Calu3 (cell line): Measurements from ENCODE around the gene PWWP2B. TPM values are rescaled to one million over a fixed set of nuclear protein-coding genes. Genes with fewer than 3 reads are reported as not detected.

Experiments used
- BruUV-seq: library from RNA; stranded (reverse); fragments of 400-500 nt; replicated peaks from 2 replicates; lab custom pipeline; 2021; lab: Mats Ljungman, UMichigan
- CTCF ChIA-PET: fragments of 300-600 bp; sonication (Branson Sonifier 250); formaldehyde crosslinking; loops from one replicate; lab custom pipeline; 2022; ENCODE audit warnings: antibody characterized with exemption; lab: Charles Lee
- DNase-seq: peaks from one replicate; pipeline ENCODE4 v3.0.0; 2022
- H3K27ac Mint-ChIP-seq: one replicate; pipeline ENCODE4 v1.8.0; 2022; ENCODE audit warnings: mixed read lengths; ENCODE audit not compliant: unreplicated experiment
- H3K27me3 Mint-ChIP-seq: one replicate; pipeline ENCODE4 v1.8.0; 2022; ENCODE audit warnings: mixed read lengths; ENCODE audit not compliant: unreplicated experiment
- H3K36me3 Mint-ChIP-seq: one replicate; pipeline ENCODE4 v1.8.0; 2022; ENCODE audit warnings: mild to moderate bottlenecking, moderate library complexity, mixed read lengths; ENCODE audit not compliant: insufficient read depth, unreplicated experiment
- H3K4me1 Mint-ChIP-seq: one replicate; pipeline ENCODE4 v1.8.0; 2022; ENCODE audit warnings: mild to moderate bottlenecking, low read depth, mixed read lengths; ENCODE audit not compliant: unreplicated experiment
- H3K4me3 Mint-ChIP-seq: one replicate; pipeline ENCODE4 v1.8.0; 2022; ENCODE audit warnings: mild to moderate bottlenecking, low read depth, moderate library complexity, mixed read lengths; ENCODE audit not compliant: unreplicated experiment
- H3K9me3 Mint-ChIP-seq: one replicate; pipeline ENCODE4 v1.8.0; 2022; ENCODE audit warnings: low read depth, mixed read lengths; ENCODE audit not compliant: unreplicated experiment
- intact Hi-C: fragments of 100-400 bp; cut with micrococcal nuclease; formaldehyde crosslinking; loops from one replicate; pipeline ENCODE4 v1.10.0; 2022; ENCODE audit not compliant: unreplicated experiment
- total RNA-seq: library from RNA; stranded (reverse); gene quantifications from 2 replicates; pipeline ENCODE4 v1.2.3, GENCODE V29; 2022
- TF ChIP-seq, protein P1 (sequence below): fragments of 200-600 bp; IDR thresholded peaks from one replicate; pipeline ENCODE4 v1.8.0; 2022; ENCODE audit warnings: antibody characterized with exemption; ENCODE audit not compliant: unreplicated experiment

PWWP2B gene
- total RNA-seq, 1 experiment from 2014 or later, result 12.9 TPM

DNA sequence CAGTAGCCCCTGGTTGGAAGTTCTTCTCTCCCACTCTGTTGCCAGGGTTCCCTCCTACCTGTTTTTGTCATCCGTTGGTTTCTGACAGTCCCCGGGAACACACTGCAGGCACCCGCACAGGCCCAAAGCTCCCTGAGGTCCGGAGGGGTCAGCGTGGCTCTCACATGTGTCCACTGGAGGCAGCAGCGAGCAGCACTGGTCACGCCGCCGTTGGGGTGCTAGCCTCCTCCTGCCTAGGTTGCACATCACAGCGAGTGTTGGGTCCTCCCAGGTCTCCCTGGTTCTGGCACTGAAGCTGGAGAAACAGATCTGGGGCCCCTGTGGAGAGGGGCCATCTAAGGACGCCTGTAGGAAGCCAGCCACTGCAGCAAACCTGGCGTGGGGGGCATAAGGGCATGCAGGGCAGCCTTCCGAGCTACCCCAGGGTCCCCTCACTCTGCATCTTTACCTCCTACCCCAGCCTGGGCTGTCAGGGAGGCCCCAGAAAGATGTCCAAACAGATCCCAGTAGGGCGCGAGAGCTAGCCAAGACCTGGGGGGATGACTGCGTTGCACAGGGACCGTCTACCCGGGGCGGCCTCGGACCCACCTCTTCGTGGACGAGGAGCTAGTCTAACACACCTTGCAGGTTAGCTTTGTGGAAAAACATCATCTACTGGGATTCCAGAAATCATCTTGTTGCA lies 36.1 kb upstream of the PWWP2B start:
- CTCF ChIA-PET, result interaction anchor here (1.0 kb wide), 1 partner anchor 53 kb away, joined by 6 read pairs; the partner anchor contains the start of gene STK32C
- BruUV-seq, result no TSS peak
- no peaks in the 10 kb centered on the region for H3K27me3 Mint-ChIP-seq

GRCh38 chr10:132361581-132362101 lies 35.4 kb upstream of the PWWP2B start:
- Mint-ChIP-seq H3K36me3 (peaks cover 5% of the 10 kb centered on the region), H3K27me3 (no peaks in the 10 kb centered on the region), H3K27ac (no peak overlapping the region), H3K9me3 (no peaks in the 10 kb centered on the region), H3K4me1 (no peaks in the 10 kb centered on the region), H3K4me3 (no peak overlapping the region)
- intact Hi-C loops, result no loop called here
- BruUV-seq, result no TSS peak
- CTCF ChIA-PET, result no interaction called here
- TF ChIP-seq, protein P1, sequence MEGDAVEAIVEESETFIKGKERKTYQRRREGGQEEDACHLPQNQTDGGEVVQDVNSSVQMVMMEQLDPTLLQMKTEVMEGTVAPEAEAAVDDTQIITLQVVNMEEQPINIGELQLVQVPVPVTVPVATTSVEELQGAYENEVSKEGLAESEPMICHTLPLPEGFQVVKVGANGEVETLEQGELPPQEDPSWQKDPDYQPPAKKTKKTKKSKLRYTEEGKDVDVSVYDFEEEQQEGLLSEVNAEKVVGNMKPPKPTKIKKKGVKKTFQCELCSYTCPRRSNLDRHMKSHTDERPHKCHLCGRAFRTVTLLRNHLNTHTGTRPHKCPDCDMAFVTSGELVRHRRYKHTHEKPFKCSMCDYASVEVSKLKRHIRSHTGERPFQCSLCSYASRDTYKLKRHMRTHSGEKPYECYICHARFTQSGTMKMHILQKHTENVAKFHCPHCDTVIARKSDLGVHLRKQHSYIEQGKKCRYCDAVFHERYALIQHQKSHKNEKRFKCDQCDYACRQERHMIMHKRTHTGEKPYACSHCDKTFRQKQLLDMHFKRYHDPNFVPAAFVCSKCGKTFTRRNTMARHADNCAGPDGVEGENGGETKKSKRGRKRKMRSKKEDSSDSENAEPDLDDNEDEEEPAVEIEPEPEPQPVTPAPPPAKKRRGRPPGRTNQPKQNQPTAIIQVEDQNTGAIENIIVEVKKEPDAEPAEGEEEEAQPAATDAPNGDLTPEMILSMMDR, result no peak
- DNase-seq, result no peak

More for the DNA sequence above, 36.1 kb upstream of the PWWP2B start:
- TF ChIP-seq, protein P1, result no peak
- intact Hi-C loops, result no loop called here
- H3K27ac Mint-ChIP-seq, result no peak overlapping the region
- H3K36me3 Mint-ChIP-seq, result peaks cover 5% of the 10 kb centered on the region
- no peaks in the 10 kb centered on the region for H3K9me3 Mint-ChIP-seq
- DNase-seq, result peak; percentile 16
- H3K4me3 Mint-ChIP-seq, result no peak overlapping the region
- no peaks in the 10 kb centered on the region for H3K4me1 Mint-ChIP-seq

- no peaks in the 10 kb centered on the region for H3K4me1 Mint-ChIP-seq
- H3K36me3 Mint-ChIP-seq, result peaks cover 5% of the 10 kb centered on the region
- no peaks in the 10 kb centered on the region for H3K27me3 Mint-ChIP-seq
- DNase-seq, result no peak
- BruUV-seq, result no TSS peak
- no peaks in the 10 kb centered on the region for H3K9me3 Mint-ChIP-seq
- no peak overlapping the region for H3K27ac Mint-ChIP-seq
- intact Hi-C loops, result no loop called here
- H3K4me3 Mint-ChIP-seq, result no peak overlapping the region
- TF ChIP-seq, protein P1, result no peak
- CTCF ChIA-PET, result no interaction called here
Observed at GRCh38 chr10:132362151-132362611, 34.8 kb upstream of the PWWP2B start.

- CTCF ChIA-PET, result no interaction called here
- BruUV-seq, result no TSS peak
- Mint-ChIP-seq H3K27me3 (no peaks in the 10 kb centered on the region), H3K27ac (no peak overlapping the region), H3K4me3 (no peak overlapping the region), H3K4me1 (no peaks in the 10 kb centered on the region), H3K9me3 (no peaks in the 10 kb centered on the region), H3K36me3 (peaks cover 5% of the 10 kb centered on the region)
- TF ChIP-seq, protein P1, result no peak
- intact Hi-C loops, result no loop called here
- no peak for DNase-seq
Observed at GRCh38 chr10:132363376-132363775, 33.6 kb upstream of the PWWP2B start.
